ENCODE data around the gene ADSL.

- no peak for TF ChIP-seq CTCF (IDR thresholded peaks at IDR 0.05)
- TF ChIP-seq POLR2A (IDR thresholded peaks at IDR 0.05), result no peak
These were observed 16.8 kb downstream of the ADSL start for GRCh38 chr22:40363059-40363458.
